HEK293 (cell line): ENCODE results near the gene GPR89A.
A peak's percentile ranks its signal among the peaks of the same experiment; 100 is the strongest.

Experiments
- CTCF ChIA-PET: fragments of 350-600 bp; formaldehyde crosslinking; extraction: SDS; loops from one replicate; lab custom pipeline; 2021; ENCODE audit warnings: antibody characterized with exemption; lab: Yijun Ruan, JAX
- POLR2A ChIA-PET: fragments of 300-600 bp; formaldehyde crosslinking; extraction: SDS; loops from one replicate; lab custom pipeline; 2020; ENCODE audit warnings: antibody characterized with exemption, inconsistent platforms; lab: Yijun Ruan, JAX
- H3K27ac ChIP-seq: fragments of 200-500 bp; sonication (Bioruptor generic); 2 replicates; pipeline ENCODE4 v1.5.1; 2014; ENCODE audit warnings: low read depth, low read length, control low read depth, inconsistent platforms; ENCODE audit errors: extremely low read depth
- H3K36me3 ChIP-seq, 2 experiments: fragments of 200-500 bp in 1 of 2; sonication (Bioruptor generic) in 1 of 2; 1 replicate in 1 of 2; 2 replicates in 1 of 2; pipeline ENCODE4 v1.5.1; 2014 to 2017; ENCODE audit warnings: inconsistent platforms in 2 of 2, low read length in 2 of 2; ENCODE audit not compliant: control insufficient read depth in 2 of 2, insufficient read depth in 1 of 2
- H3K4me1 ChIP-seq: fragments of 200-500 bp; sonication (Bioruptor generic); 2 replicates; pipeline ENCODE4 v1.5.1; 2014; ENCODE audit warnings: mild to moderate bottlenecking, low read length, inconsistent platforms; ENCODE audit not compliant: control insufficient read depth, insufficient read depth
- H3K4me3 ChIP-seq: 2 replicates; pipeline ENCODE4 v1.5.1; 2011; ENCODE audit warnings: low read depth, mild to moderate bottlenecking, control low read depth, low read length, moderate library complexity
- H3K9me3 ChIP-seq: fragments of 200-500 bp; sonication (Bioruptor generic); 2 replicates; pipeline ENCODE4 v1.5.1; 2014; ENCODE audit warnings: low read depth, low read length, inconsistent platforms; ENCODE audit not compliant: control insufficient read depth, insufficient read depth
- CTCF ChIP-seq: fragments of 450-650 bp; formaldehyde crosslinking; IDR thresholded peaks from 2 replicates; pipeline ENCODE4 v1.5.1; 2016; ENCODE audit warnings: missing biosample characterization, missing genetic modification characterization
- MYNN ChIP-seq: fragments of 450-650 bp; formaldehyde crosslinking; IDR thresholded peaks from 2 replicates; pipeline ENCODE4 v1.5.1; 2016; ENCODE audit warnings: missing biosample characterization, missing genetic modification characterization, borderline replicate concordance
- TCF7L2 ChIP-seq: IDR thresholded peaks from 2 replicates; pipeline ENCODE4 v1.6.1; 2011; ENCODE audit warnings: low read depth, mild to moderate bottlenecking, inconsistent platforms, low read length, moderate library complexity, borderline replicate concordance
- ZNF114 ChIP-seq: fragments of 450-650 bp; formaldehyde crosslinking; IDR thresholded peaks from 2 replicates; pipeline ENCODE4 v1.5.0; 2017; ENCODE audit warnings: missing biosample characterization, missing genetic modification characterization
- ZNF146 ChIP-seq: fragments of 450-650 bp; formaldehyde crosslinking; IDR thresholded peaks from 2 replicates; pipeline ENCODE4 v1.5.1; 2016; ENCODE audit warnings: missing biosample characterization, missing genetic modification characterization
- ZNF184 ChIP-seq: fragments of 450-650 bp; IDR thresholded peaks from 2 replicates; pipeline ENCODE4 v1.5.1; 2018; ENCODE audit warnings: missing biosample characterization, mild to moderate bottlenecking, missing genetic modification characterization
- ZNF211 ChIP-seq: fragments of 450-650 bp; formaldehyde crosslinking; IDR thresholded peaks from 2 replicates; pipeline ENCODE4 v1.5.1; 2016; ENCODE audit warnings: low read depth, missing biosample characterization, missing genetic modification characterization
- ZNF394 ChIP-seq: fragments of 450-650 bp; formaldehyde crosslinking; IDR thresholded peaks from 2 replicates; pipeline ENCODE4 v1.5.1; 2016; ENCODE audit warnings: missing biosample characterization, missing genetic modification characterization, mild to moderate bottlenecking, moderate library complexity, borderline replicate concordance
- ZNF488 ChIP-seq: fragments of 450-650 bp; formaldehyde crosslinking; IDR thresholded peaks from 2 replicates; pipeline ENCODE4 v1.5.1; 2016; ENCODE audit warnings: missing biosample characterization, missing genetic modification characterization
- ZNF513 ChIP-seq: fragments of 450-650 bp; IDR thresholded peaks from 2 replicates; pipeline ENCODE4 v1.5.1; 2018; ENCODE audit warnings: missing biosample characterization, missing genetic modification characterization
- ZNF544 ChIP-seq: fragments of 450-650 bp; formaldehyde crosslinking; IDR thresholded peaks from 2 replicates; pipeline ENCODE4 v1.5.0; 2017; ENCODE audit warnings: missing biosample characterization, missing genetic modification characterization
- ZNF548 ChIP-seq: fragments of 450-650 bp; formaldehyde crosslinking; IDR thresholded peaks from 2 replicates; pipeline ENCODE4 v1.5.1; 2016; ENCODE audit warnings: missing biosample characterization, missing genetic modification characterization
- ZNF585B ChIP-seq: fragments of 450-650 bp; formaldehyde crosslinking; IDR thresholded peaks from 2 replicates; pipeline ENCODE4 v1.5.1; 2016; ENCODE audit warnings: missing biosample characterization, missing genetic modification characterization
- ZNF621 ChIP-seq: fragments of 450-650 bp; formaldehyde crosslinking; IDR thresholded peaks from 2 replicates; pipeline ENCODE4 v1.5.1; 2017; ENCODE audit warnings: missing biosample characterization, missing genetic modification characterization
- ZNF623 ChIP-seq: fragments of 450-650 bp; formaldehyde crosslinking; IDR thresholded peaks from 2 replicates; pipeline ENCODE4 v1.5.1; 2016; ENCODE audit warnings: missing biosample characterization, missing genetic modification characterization
- ZNF624 ChIP-seq: fragments of 450-650 bp; formaldehyde crosslinking; IDR thresholded peaks from 2 replicates; pipeline ENCODE4 v1.5.1; 2017; ENCODE audit warnings: missing biosample characterization, missing genetic modification characterization
- ZXDB ChIP-seq: fragments of 450-650 bp; formaldehyde crosslinking; IDR thresholded peaks from 2 replicates; pipeline ENCODE4 v1.5.1; 2016; ENCODE audit warnings: missing biosample characterization, missing genetic modification characterization
- TF ChIP-seq, protein P1 (sequence below): fragments of 450-650 bp; formaldehyde crosslinking; IDR thresholded peaks from 2 replicates; pipeline ENCODE4 v1.5.1; 2017; ENCODE audit warnings: missing biosample characterization, missing genetic modification characterization
- TF ChIP-seq, protein P2 (sequence below): fragments of 450-650 bp; formaldehyde crosslinking; IDR thresholded peaks from 2 replicates; pipeline ENCODE4 v1.5.0; 2017; ENCODE audit warnings: missing biosample characterization, missing genetic modification characterization, borderline replicate concordance
- TF ChIP-seq, protein P3 (sequence below): IDR thresholded peaks from 2 replicates; pipeline ENCODE4 v1.6.1; 2011; ENCODE audit warnings: mild to moderate bottlenecking, low read depth, low read length, borderline replicate concordance

GPR89A gene

DNA sequence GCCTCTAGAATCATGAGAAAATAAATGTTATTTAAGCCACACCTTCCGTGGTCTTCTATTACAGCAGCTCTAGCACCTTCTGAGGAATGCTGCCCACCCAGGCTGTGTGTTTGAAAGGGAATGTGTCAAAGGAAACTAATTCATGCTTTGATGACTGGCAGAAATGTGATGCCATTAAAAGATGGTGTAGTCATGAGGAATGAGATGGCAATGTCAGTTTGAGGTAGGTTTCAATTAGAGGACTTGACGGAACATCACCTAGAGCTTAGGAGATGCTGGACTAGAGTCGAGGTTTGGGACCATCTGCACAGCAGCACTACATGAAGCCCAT, 88.8 kb downstream of the GPR89A start (continued):
- TF ChIP-seq ZNF513 (tag by site-specific recombination) (no peak), ZNF114 (no peak), ZNF394 (tag by site-specific recombination) (no peak), MYNN (tag by site-specific recombination) (no peak)
- TF ChIP-seq, protein P1, sequence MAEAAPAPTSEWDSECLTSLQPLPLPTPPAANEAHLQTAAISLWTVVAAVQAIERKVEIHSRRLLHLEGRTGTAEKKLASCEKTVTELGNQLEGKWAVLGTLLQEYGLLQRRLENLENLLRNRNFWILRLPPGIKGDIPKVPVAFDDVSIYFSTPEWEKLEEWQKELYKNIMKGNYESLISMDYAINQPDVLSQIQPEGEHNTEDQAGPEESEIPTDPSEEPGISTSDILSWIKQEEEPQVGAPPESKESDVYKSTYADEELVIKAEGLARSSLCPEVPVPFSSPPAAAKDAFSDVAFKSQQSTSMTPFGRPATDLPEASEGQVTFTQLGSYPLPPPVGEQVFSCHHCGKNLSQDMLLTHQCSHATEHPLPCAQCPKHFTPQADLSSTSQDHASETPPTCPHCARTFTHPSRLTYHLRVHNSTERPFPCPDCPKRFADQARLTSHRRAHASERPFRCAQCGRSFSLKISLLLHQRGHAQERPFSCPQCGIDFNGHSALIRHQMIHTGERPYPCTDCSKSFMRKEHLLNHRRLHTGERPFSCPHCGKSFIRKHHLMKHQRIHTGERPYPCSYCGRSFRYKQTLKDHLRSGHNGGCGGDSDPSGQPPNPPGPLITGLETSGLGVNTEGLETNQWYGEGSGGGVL (tag by site-specific recombination), result no peak

GRCh38 chr1:145701306-145701862, 93.6 kb downstream of the GPR89A start:
- Histone ChIP-seq H3K36me3 (no peaks in the 10 kb centered on the region), H3K9me3 (no peaks in the 10 kb centered on the region), H3K4me1 (no peaks in the 10 kb centered on the region), H3K4me3 (no peak overlapping the region), H3K27ac (no peak overlapping the region)
- ChIA-PET CTCF (no interaction called here), POLR2A (no interaction called here)
- no peak for TF ChIP-seq ZNF585B
- no peak for TF ChIP-seq ZNF394 (tag by site-specific recombination)
- TF ChIP-seq ZNF623, result peak; percentile 68
- no peak for TF ChIP-seq ZNF146 (tag by site-specific recombination)
- TF ChIP-seq, protein P2, sequence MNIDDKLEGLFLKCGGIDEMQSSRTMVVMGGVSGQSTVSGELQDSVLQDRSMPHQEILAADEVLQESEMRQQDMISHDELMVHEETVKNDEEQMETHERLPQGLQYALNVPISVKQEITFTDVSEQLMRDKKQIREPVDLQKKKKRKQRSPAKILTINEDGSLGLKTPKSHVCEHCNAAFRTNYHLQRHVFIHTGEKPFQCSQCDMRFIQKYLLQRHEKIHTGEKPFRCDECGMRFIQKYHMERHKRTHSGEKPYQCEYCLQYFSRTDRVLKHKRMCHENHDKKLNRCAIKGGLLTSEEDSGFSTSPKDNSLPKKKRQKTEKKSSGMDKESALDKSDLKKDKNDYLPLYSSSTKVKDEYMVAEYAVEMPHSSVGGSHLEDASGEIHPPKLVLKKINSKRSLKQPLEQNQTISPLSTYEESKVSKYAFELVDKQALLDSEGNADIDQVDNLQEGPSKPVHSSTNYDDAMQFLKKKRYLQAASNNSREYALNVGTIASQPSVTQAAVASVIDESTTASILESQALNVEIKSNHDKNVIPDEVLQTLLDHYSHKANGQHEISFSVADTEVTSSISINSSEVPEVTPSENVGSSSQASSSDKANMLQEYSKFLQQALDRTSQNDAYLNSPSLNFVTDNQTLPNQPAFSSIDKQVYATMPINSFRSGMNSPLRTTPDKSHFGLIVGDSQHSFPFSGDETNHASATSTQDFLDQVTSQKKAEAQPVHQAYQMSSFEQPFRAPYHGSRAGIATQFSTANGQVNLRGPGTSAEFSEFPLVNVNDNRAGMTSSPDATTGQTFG (tag by site-specific recombination), result no peak
- TF ChIP-seq ZNF488 (tag by site-specific recombination), result no peak

DNA sequence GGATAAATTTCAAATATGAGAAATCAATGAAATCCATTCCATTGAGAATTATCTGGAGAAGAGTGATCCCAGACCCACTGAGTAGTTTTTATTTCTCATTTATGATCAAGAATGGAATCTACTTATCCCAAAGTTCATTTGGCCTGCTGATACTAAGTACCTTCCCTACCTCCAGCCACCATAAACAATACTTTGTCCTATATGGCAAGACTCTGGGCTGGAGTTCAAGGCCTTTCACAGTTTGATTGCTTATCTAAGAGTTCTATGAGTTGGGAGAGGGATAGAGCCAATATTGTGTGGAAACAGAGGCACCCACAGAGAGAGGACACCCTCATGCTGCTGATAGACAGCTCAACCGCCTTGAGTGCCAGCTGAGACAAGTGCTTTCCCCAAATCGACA, 94.3 kb downstream of the GPR89A start:
- ChIA-PET POLR2A (no interaction called here), CTCF (interaction anchor here (1.0 kb wide), 1 partner anchor 78 kb away, joined by 3 read pairs; no protein-coding TSS in a partner anchor)
- TF ChIP-seq, protein P3, sequence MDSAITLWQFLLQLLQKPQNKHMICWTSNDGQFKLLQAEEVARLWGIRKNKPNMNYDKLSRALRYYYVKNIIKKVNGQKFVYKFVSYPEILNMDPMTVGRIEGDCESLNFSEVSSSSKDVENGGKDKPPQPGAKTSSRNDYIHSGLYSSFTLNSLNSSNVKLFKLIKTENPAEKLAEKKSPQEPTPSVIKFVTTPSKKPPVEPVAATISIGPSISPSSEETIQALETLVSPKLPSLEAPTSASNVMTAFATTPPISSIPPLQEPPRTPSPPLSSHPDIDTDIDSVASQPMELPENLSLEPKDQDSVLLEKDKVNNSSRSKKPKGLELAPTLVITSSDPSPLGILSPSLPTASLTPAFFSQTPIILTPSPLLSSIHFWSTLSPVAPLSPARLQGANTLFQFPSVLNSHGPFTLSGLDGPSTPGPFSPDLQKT, result no peak
- TF ChIP-seq ZNF184 (tag by site-specific recombination) (no peak), ZNF211 (tag by site-specific recombination) (no peak), CTCF (tag by site-specific recombination) (no peak), ZNF544 (tag by site-specific recombination) (no peak), ZNF624 (tag by site-specific recombination) (no peak), ZNF548 (tag by site-specific recombination) (no peak), TCF7L2 (no peak), ZXDB (tag by site-specific recombination) (no peak), ZNF621 (tag by site-specific recombination) (no peak)

More for the DNA sequence above, 94.3 kb downstream of the GPR89A start:
- Histone ChIP-seq H3K9me3 (no peaks in the 10 kb centered on the region), H3K27ac (no peak overlapping the region), H3K4me1 (no peaks in the 10 kb centered on the region), H3K36me3 (no peaks in the 10 kb centered on the region), H3K4me3 (no peak overlapping the region)
